Heart left ventricle (tissue), 13 donors: Measurements from ENCODE around the gene DPYSL3.

ENCODE experiments used
- POLR2A ChIP-seq, 2 donors: fragments of 450-650 bp; IDR thresholded peaks; one replicate each; pipeline ENCODE4 v1.6.1; 2017; ENCODE audit warnings: antibody characterized with exemption in 2 of 2, mild to moderate bottlenecking in 2 of 2, moderate library complexity in 2 of 2
- TF ChIP-seq, protein P1 (sequence below), 12 donors: fragments of 200-600 bp; sonication (generic) in 4 of 12; IDR thresholded peaks; one replicate each; pipeline versions ENCODE4 v1.5.0 to v1.8.0; 2018 to 2022; ENCODE audit warnings: antibody characterized with exemption in 12 of 12, mild to moderate bottlenecking in 5 of 12
- donor health status: ischemic (EF 13 %, LVEDD 7.1; RV severe dilation, severe dysfunction).
- donor health status: DM: no; HTN: yes; CAD: no.
- donor health status: DM: no; HTN: no; CAD: no.
- donor health status: ischemic (EF 25% LVEDD 6.9; RV normal size, moderate dysfunction).
- donor health status: ischemic (EF 25% LVEDD 5.7; RV mildly dilated, moderate dysfunction).
- donor health status: ischemic (EF 35%, LVEDD 5.7; RV mildly dilated, moderate dysfunction).
- donor health status: nonischemic (EF 11% LVEDD 7.7; RV severe dilation, severe dysfunction).
- donor health status: DM: yes; HTN: yes; CAD: no.
- donor health status: PGD.
- donor health status: ischemic (EF 29% LVEDD 5.4; RV normal size, mild dysfunction).
- donor health status: nonischemic (EF 23%, LVEDD 6.1; RV moderate dilation, normal function).

DNA sequence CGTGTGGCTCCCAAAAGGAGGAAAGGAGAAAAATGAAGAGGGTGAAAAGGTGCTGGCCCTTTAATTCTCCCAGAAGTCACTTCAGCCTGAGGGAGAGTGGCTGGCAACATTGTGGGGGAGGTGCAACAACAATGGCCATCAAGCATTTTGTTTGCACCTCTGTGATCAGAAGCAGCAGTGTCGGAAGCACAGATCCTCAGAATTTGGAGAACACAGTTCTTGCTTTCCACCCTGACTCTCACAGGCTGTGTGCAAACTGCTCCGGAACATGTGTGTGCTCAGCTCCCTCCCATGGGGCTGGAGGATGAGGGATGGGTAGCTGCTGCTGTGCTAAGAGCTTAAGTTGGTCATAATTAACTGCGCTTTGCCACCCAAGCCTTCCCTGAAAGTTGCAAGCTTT lies 127.1 kb downstream of the DPYSL3 start:
- TF ChIP-seq, protein P1, sequence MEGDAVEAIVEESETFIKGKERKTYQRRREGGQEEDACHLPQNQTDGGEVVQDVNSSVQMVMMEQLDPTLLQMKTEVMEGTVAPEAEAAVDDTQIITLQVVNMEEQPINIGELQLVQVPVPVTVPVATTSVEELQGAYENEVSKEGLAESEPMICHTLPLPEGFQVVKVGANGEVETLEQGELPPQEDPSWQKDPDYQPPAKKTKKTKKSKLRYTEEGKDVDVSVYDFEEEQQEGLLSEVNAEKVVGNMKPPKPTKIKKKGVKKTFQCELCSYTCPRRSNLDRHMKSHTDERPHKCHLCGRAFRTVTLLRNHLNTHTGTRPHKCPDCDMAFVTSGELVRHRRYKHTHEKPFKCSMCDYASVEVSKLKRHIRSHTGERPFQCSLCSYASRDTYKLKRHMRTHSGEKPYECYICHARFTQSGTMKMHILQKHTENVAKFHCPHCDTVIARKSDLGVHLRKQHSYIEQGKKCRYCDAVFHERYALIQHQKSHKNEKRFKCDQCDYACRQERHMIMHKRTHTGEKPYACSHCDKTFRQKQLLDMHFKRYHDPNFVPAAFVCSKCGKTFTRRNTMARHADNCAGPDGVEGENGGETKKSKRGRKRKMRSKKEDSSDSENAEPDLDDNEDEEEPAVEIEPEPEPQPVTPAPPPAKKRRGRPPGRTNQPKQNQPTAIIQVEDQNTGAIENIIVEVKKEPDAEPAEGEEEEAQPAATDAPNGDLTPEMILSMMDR (IDR thresholded peaks at IDR 0.05): no peak
- no peak for TF ChIP-seq POLR2A (IDR thresholded peaks at IDR 0.05)
